ENCODE measurements around the gene MLKL.
A peak's percentile ranks its signal among the peaks of the same experiment; 100 is the strongest.

MLKL gene

DNA sequence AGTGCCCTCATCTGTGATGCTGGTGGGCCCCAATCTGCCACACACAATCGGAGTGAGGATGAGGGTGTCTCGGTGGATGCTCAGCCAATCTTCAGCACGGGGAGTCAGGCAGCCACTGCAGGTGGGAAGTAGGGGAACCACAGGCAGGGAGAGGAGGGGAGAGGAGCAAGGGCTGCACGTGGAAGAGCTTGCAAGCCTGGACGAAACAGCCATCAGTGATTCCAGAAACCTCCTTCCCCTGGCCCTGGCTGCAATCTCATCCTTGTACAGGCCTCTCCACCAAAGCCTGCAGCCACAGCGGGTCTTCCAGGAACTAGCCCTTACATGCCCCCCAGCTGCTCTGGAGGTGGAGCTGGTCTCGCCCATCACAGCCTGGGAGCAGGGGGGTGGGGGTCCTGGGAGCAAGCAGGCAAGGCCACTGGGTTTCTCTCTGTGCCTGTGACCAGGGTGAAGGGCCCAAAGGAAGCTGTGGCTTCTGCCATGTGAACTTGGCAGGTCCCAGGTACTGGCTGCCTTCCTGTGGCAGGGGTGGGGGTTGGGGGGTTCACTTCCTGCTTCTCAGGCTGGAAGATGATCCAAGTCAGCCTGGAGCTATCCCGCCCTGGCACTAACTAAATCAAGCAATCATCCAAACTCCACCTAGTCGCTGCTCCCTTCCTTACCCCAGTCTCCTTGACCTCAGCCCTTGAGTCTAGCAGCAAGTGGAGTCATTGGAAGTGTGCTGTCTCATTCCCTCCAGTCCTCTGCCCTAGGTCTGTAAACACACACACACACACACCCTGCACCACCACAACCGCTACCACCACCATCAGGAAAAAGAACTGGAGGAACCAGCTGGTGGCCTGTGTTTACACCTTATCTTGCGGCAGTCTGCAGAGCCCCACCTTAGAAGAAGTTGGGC is 29.4 kb upstream of the MLKL start:
- TF ChIP-seq, protein P1, sequence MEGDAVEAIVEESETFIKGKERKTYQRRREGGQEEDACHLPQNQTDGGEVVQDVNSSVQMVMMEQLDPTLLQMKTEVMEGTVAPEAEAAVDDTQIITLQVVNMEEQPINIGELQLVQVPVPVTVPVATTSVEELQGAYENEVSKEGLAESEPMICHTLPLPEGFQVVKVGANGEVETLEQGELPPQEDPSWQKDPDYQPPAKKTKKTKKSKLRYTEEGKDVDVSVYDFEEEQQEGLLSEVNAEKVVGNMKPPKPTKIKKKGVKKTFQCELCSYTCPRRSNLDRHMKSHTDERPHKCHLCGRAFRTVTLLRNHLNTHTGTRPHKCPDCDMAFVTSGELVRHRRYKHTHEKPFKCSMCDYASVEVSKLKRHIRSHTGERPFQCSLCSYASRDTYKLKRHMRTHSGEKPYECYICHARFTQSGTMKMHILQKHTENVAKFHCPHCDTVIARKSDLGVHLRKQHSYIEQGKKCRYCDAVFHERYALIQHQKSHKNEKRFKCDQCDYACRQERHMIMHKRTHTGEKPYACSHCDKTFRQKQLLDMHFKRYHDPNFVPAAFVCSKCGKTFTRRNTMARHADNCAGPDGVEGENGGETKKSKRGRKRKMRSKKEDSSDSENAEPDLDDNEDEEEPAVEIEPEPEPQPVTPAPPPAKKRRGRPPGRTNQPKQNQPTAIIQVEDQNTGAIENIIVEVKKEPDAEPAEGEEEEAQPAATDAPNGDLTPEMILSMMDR (IDR thresholded peaks at IDR 0.05) = no peak

DNA sequence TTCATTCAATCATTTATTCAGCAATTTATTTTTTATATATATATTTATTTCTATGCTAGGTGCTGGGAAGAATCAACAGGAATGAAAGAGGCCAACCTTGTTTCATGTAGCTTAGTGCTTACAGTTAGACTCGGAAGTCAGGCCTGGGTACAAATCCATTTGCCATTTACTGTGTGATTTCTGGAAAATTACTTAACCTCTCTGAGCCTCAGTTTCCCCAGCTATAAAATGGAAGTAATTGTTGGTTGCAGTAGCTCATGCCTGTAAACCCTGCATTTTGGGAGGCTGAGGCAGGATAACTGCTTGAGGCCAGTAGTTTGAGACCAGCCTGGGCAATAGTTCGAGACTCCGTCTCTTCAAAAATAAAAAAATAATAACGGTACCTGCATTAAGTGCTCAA is 27.2 kb upstream of the MLKL start:
- TF ChIP-seq, protein P1 (IDR thresholded peaks at IDR 0.05) = no peak

- TF ChIP-seq, protein P1 (IDR thresholded peaks at IDR 0.05) = peak; percentile 72
Measured at GRCh38 chr16:74726716-74727115, 26.1 kb upstream of the MLKL start.

DNA sequence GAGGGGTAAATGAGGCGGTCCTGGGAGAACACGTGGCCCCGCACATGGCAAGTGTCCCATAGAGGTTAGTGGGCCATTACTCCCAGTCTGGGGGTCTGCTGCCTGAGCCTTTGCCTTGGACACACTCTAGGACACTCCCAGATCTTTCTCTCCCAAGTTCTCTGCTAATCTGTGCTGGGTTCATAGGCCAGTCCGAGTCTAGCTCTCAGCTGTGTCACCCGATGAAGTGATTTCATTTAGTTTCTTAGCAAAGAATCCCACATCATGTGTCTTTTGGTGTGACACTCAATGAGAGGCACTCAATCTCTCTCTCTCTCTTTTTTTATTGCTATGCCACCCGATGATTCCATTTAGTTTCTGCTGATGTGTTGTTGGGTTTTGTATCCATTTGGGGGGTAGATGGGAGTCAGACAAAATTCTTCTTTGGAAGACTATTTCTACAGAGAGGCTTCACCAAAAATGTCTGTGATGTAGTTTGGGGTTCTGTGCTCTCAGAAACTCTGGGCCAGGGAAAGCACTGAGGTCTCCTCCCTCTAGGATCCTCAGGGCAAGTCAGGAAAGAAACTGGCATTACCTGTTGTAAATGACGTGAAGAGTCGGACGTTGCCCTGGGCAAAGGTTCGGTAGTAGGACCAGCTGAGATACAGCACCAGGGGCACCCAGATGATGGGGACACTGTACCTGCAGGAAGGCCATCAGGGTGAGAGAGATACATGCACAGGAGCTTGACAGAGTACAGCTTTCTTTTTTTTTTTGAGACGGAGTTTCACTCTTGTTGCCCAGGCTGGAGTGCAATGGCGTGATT is 25.2 kb upstream of the MLKL start:
- TF ChIP-seq, protein P1 (IDR thresholded peaks at IDR 0.05) = no peak

DNA sequence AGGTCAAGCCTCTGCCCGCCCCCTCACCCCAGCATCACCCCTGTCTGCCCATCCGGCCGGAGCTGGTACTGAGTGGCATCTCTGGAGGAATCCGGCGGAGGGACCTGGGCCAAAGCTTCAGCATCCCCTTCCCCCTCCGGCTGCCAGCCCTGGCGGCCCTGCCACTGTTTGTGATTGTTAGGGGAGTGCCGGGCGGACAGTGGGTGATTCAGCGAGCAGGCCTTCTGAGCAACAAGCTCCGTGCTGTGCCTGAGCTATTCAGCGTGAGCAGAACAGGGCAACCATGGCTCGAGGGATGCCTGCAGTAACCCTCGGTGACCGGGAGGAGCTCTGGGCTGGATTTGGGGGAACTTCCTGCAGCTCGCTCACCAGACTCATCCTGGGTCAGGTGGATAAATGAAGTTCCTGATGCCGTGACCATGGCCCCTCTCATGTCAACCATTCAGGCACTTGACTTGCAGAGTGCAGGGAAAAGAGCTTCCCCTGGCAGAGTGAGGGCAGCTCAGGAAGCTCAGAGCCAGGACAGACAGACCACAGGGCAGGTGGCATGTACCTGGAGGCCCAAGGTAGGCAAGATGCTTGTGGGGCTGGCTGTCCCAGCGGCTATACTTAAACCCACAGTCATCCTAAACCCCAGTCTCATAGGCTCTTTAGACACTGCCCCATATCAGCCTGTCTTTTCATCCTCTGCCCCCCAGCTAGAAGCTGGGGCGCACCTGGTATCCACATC is 24.3 kb upstream of the MLKL start:
- TF ChIP-seq, protein P1 (IDR thresholded peaks at IDR 0.05) = no peak

DNA sequence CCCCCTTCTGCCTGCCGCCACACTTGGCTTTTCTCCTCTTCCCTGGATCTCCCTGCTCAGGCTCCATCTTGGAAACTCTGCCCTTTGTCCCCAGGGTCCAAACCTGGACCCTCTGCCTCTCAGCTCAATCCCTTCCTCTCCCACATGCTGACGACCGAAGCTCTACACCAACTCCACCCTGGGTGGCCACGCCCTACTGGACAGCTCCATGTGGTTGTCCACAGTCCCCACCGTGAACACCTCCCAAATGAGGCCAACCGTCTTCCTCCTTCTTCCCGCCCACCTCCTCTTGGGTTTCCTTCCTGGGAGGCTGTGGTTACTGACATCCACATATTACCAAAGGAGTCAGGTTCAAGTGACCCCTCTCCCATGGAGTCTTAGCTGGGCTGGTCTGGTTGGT is 22.6 kb upstream of the MLKL start:
- TF ChIP-seq, protein P1 (IDR thresholded peaks at IDR 0.05) = no peak

DNA sequence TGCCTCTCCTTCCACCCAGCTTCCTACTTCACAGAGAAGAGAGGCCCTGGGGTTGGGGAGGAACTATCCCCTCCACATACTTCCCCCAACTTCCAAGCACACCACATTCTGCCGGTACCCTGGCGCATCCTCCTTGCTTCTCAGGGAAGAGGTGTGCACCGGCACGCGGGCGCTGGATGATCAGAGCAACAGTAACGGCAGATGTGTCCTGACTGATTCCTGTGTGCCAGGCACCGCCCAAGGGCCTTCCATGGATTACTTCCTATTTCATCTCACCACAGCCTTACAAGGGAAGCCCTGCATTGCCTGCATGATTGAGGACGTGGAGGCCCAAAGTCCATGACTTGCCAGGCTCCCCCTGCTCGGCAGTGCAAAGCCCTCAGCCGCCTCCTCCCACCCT is 21.1 kb upstream of the MLKL start:
- TF ChIP-seq, protein P1 (IDR thresholded peaks at IDR 0.05) = no peak
